HEK293 (cell line): ENCODE data around the gene KLF2.

ENCODE experiments used
- CTCF ChIA-PET: fragments of 350-600 bp; formaldehyde crosslinking; extraction: SDS; loops from one replicate; lab custom pipeline; 2021; ENCODE audit warnings: antibody characterized with exemption; lab: Yijun Ruan, JAX
- POLR2A ChIA-PET: fragments of 300-600 bp; formaldehyde crosslinking; extraction: SDS; loops from one replicate; lab custom pipeline; 2020; ENCODE audit warnings: antibody characterized with exemption, inconsistent platforms; lab: Yijun Ruan, JAX
- H3K27ac ChIP-seq: fragments of 200-500 bp; sonication (Bioruptor generic); 2 replicates; pipeline ENCODE4 v1.5.1; 2014; ENCODE audit warnings: low read depth, low read length, control low read depth, inconsistent platforms; ENCODE audit errors: extremely low read depth
- H3K36me3 ChIP-seq, 2 experiments: fragments of 200-500 bp in 1 of 2; sonication (Bioruptor generic) in 1 of 2; 1 replicate in 1 of 2; 2 replicates in 1 of 2; pipeline ENCODE4 v1.5.1; 2014 to 2017; ENCODE audit warnings: inconsistent platforms in 2 of 2, low read length in 2 of 2; ENCODE audit not compliant: control insufficient read depth in 2 of 2, insufficient read depth in 1 of 2
- H3K4me1 ChIP-seq: fragments of 200-500 bp; sonication (Bioruptor generic); 2 replicates; pipeline ENCODE4 v1.5.1; 2014; ENCODE audit warnings: mild to moderate bottlenecking, low read length, inconsistent platforms; ENCODE audit not compliant: control insufficient read depth, insufficient read depth
- H3K4me3 ChIP-seq: 2 replicates; pipeline ENCODE4 v1.5.1; 2011; ENCODE audit warnings: low read depth, mild to moderate bottlenecking, control low read depth, low read length, moderate library complexity
- H3K9me3 ChIP-seq: fragments of 200-500 bp; sonication (Bioruptor generic); 2 replicates; pipeline ENCODE4 v1.5.1; 2014; ENCODE audit warnings: low read depth, low read length, inconsistent platforms; ENCODE audit not compliant: control insufficient read depth, insufficient read depth
- KLF1 ChIP-seq: fragments of 450-650 bp; formaldehyde crosslinking; IDR thresholded peaks from 2 replicates; pipeline ENCODE4 v1.5.1; 2016; ENCODE audit warnings: missing biosample characterization, missing genetic modification characterization
- SP3 ChIP-seq: fragments of 450-650 bp; formaldehyde crosslinking; IDR thresholded peaks from 2 replicates; pipeline ENCODE4 v1.5.1; 2016; ENCODE audit warnings: missing biosample characterization, missing genetic modification characterization
- TCF7L2 ChIP-seq: IDR thresholded peaks from 2 replicates; pipeline ENCODE4 v1.6.1; 2011; ENCODE audit warnings: low read depth, mild to moderate bottlenecking, inconsistent platforms, low read length, moderate library complexity, borderline replicate concordance
- TRIM28 ChIP-seq: IDR thresholded peaks from 2 replicates; pipeline ENCODE4 v1.6.1; 2011; ENCODE audit warnings: low read length, control low read depth, borderline replicate concordance
- ZNF10 ChIP-seq: fragments of 450-650 bp; formaldehyde crosslinking; IDR thresholded peaks from 2 replicates; pipeline ENCODE4 v1.5.1; 2017; ENCODE audit warnings: missing biosample characterization, missing genetic modification characterization
- ZNF146 ChIP-seq: fragments of 450-650 bp; formaldehyde crosslinking; IDR thresholded peaks from 2 replicates; pipeline ENCODE4 v1.5.1; 2016; ENCODE audit warnings: missing biosample characterization, missing genetic modification characterization
- ZNF2 ChIP-seq: fragments of 450-650 bp; formaldehyde crosslinking; IDR thresholded peaks from 2 replicates; pipeline ENCODE4 v1.5.1; 2016; ENCODE audit warnings: missing biosample characterization, missing genetic modification characterization
- ZNF350 ChIP-seq: fragments of 450-650 bp; formaldehyde crosslinking; IDR thresholded peaks from 2 replicates; pipeline ENCODE4 v1.5.0; 2017; ENCODE audit warnings: missing biosample characterization, mild to moderate bottlenecking, missing genetic modification characterization
- ZNF423 ChIP-seq: fragments of 450-650 bp; formaldehyde crosslinking; IDR thresholded peaks from 2 replicates; pipeline ENCODE4 v1.5.1; 2016; ENCODE audit warnings: missing biosample characterization, missing genetic modification characterization
- ZNF558 ChIP-seq: fragments of 450-650 bp; formaldehyde crosslinking; IDR thresholded peaks from 2 replicates; pipeline ENCODE4 v1.5.1; 2016; ENCODE audit warnings: missing biosample characterization, missing genetic modification characterization
- ZNF585B ChIP-seq: fragments of 450-650 bp; formaldehyde crosslinking; IDR thresholded peaks from 2 replicates; pipeline ENCODE4 v1.5.1; 2016; ENCODE audit warnings: missing biosample characterization, missing genetic modification characterization
- ZNF596 ChIP-seq: fragments of 450-650 bp; IDR thresholded peaks from 2 replicates; pipeline ENCODE4 v1.5.0; 2018; ENCODE audit warnings: missing biosample characterization, mild to moderate bottlenecking, missing genetic modification characterization, moderate library complexity
- ZNF701 ChIP-seq: fragments of 450-650 bp; formaldehyde crosslinking; IDR thresholded peaks from 2 replicates; pipeline ENCODE4 v1.5.1; 2016; ENCODE audit warnings: missing biosample characterization, missing genetic modification characterization
- ZNF792 ChIP-seq: fragments of 450-650 bp; formaldehyde crosslinking; IDR thresholded peaks from 2 replicates; pipeline ENCODE4 v1.5.1; 2016; ENCODE audit warnings: missing biosample characterization, missing genetic modification characterization
- TF ChIP-seq, protein P1 (sequence below): fragments of 450-650 bp; formaldehyde crosslinking; IDR thresholded peaks from 2 replicates; pipeline ENCODE4 v1.5.1; 2016; ENCODE audit warnings: missing biosample characterization, missing genetic modification characterization
- TF ChIP-seq, protein P2 (sequence below): fragments of 450-650 bp; formaldehyde crosslinking; IDR thresholded peaks from 2 replicates; pipeline ENCODE4 v1.5.1; 2016; ENCODE audit warnings: missing biosample characterization, missing genetic modification characterization
- TF ChIP-seq, protein P3 (sequence below): fragments of 450-650 bp; formaldehyde crosslinking; IDR thresholded peaks from 2 replicates; pipeline ENCODE4 v1.5.1; 2017; ENCODE audit warnings: missing biosample characterization, missing genetic modification characterization
- TF ChIP-seq, protein P4 (sequence below): fragments of 450-650 bp; formaldehyde crosslinking; IDR thresholded peaks from 2 replicates; pipeline ENCODE4 v1.5.1; 2016; ENCODE audit warnings: missing biosample characterization, missing genetic modification characterization

Gene KLF2

DNA sequence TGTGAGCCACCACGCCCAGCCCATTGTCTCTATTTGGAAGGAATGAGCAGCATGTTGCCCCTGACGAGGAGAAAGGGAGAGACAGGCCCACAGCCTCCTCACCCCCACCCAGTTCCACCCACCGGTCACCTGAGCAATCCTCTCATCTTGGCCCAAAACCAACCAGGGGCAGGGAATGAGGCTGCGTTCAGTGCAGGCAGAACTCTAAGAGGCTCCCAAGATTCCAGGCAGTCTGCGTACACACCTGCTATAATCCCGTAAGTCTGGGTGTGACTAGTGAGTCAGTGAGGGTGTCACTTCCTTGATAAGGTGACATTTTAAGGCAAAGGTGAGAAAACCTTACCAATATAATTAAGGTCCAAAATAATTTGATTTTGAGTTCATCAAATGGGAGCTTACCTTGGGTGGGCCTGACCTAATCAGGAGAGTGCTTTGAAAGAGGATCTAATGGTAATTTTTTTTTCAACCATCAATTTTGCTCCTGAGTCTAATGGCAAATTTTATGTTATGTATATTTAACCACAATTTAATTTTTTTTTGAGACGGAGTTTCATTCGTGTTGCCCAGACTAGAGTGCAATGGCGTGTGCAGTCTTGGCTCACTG is 26.9 kb upstream of the KLF2 start:
- TF ChIP-seq ZNF10 (tag by site-specific recombination) (peak; percentile 98), KLF1 (tag by site-specific recombination) (0 out of 2 replicates have a peak, but pooled peaks have one; percentile 32), ZNF596 (tag by site-specific recombination) (no peak), ZNF558 (tag by site-specific recombination) (no peak)
- ChIA-PET CTCF (no interaction called here), POLR2A (no interaction called here)
- Histone ChIP-seq H3K4me1 (peaks cover 8% of the 10 kb centered on the region; the same call in 1 of the 2 replicates), H3K27ac (no peak overlapping the region), H3K4me3 (no peak overlapping the region), H3K9me3 (no peaks in the 10 kb centered on the region), H3K36me3 (no peaks in the 10 kb centered on the region)

DNA sequence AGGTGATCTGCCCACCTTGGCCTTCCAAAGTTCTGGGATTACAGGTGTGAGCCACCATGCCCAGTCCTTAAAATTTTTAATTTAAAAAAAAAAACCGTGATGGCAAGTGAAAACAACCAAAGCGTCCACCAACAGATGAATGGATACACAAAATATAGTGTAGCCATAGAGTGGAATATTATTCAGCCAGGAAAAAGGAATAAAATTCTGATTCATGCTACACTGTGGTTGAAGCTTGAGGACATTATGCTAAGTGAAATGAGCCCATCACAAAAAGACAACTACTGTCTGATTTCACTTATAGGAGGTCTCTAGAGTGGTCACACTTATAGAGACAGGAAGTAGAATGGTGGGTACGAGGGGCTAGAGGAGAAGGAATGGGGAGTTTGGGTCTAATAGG is 26.3 kb upstream of the KLF2 start:
- POLR2A ChIA-PET = no interaction called here
- H3K36me3 ChIP-seq = no peaks in the 10 kb centered on the region
- CTCF ChIA-PET = no interaction called here
- no peak overlapping the region for H3K27ac ChIP-seq
- no peaks in the 10 kb centered on the region for H3K9me3 ChIP-seq
- H3K4me3 ChIP-seq = no peak overlapping the region
- H3K4me1 ChIP-seq = peaks cover 5% of the 10 kb centered on the region; the same call in 1 of the 2 replicates
- peak; percentile 98 for TF ChIP-seq ZNF146 (tag by site-specific recombination)
- TF ChIP-seq ZNF585B (tag by site-specific recombination) = no peak
- TF ChIP-seq, protein P1, sequence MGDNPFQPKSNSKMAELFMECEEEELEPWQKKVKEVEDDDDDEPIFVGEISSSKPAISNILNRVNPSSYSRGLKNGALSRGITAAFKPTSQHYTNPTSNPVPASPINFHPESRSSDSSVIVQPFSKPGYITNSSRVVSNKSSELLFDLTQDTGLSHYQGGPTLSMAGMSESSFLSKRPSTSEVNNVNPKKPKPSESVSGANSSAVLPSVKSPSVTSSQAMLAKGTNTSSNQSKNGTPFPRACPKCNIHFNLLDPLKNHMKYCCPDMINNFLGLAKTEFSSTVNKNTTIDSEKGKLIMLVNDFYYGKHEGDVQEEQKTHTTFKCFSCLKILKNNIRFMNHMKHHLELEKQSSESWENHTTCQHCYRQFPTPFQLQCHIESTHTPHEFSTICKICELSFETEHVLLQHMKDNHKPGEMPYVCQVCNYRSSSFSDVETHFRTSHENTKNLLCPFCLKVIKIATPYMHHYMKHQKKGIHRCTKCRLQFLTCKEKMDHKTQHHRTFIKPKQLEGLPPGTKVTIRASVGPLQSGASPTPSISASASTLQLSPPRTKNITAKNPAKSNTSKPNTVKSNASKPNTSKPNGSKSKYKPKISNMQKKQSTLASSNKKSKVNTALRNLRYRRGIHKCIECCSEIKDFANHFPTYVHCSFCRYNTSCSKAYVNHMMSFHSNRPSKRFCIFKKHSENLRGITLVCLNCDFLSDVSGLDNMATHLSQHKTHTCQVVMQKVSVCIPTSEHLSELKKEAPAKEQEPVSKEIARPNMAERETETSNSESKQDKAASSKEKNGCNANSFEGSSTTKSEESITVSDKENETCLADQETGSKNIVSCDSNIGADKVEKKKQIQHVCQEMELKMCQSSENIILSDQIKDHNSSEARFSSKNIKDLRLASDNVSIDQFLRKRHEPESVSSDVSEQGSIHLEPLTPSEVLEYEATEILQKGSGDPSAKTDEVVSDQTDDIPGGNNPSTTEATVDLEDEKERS (tag by site-specific recombination) = peak; percentile 74; the same call in 1 of the 2 replicates
- TF ChIP-seq, protein P2, sequence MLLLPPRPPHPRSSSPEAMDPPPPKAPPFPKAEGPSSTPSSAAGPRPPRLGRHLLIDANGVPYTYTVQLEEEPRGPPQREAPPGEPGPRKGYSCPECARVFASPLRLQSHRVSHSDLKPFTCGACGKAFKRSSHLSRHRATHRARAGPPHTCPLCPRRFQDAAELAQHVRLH (tag by site-specific recombination) = peak; percentile 42; the same call in 1 of the 2 replicates
- TF ChIP-seq ZNF2 (tag by site-specific recombination) = no peak

DNA sequence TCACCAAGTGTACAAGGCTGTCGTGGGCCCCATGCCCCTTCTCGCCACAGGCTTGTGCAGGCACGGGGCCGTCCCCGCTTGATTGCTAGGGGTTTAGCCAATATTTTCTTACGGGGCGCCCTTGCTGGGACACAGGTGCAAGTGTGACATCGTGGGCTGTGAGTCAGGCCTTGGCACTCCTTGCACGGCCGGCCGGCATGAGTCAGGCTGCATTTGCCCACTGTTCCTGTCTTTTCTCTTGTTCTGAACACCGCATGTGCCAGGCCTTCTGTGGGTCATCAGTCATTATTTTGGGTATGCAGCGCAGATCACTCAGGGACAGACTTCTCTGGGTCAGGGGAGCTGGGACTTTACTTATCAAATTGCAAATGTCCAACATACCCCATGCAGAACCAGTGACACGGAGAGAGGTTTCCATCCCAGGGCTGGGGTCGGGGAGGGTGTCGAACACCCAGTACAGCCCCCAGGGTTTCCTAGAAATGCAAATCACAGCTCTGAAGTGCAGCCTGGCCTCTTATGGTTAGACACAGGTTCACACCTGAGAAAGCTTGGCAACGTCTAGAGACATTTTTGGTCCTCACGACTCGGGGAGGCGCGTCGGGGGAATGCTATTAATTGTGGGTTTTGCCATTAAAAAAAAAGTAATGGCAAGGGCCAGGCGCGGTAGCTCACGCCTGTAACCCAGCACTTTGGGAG is 22.5 kb upstream of the KLF2 start:
- no peaks in the 10 kb centered on the region for H3K9me3 ChIP-seq
- no peaks in the 10 kb centered on the region for H3K36me3 ChIP-seq
- no peaks in the 10 kb centered on the region for H3K4me1 ChIP-seq
- H3K27ac ChIP-seq = no peak overlapping the region
- H3K4me3 ChIP-seq = no peak overlapping the region
- TF ChIP-seq TCF7L2 (no peak), ZNF423 (tag by site-specific recombination) (no peak), SP3 (tag by site-specific recombination) (no peak), ZNF792 (tag by site-specific recombination) (no peak), ZNF701 (no peak), ZNF350 (no peak), TRIM28 (no peak)
- TF ChIP-seq, protein P3, sequence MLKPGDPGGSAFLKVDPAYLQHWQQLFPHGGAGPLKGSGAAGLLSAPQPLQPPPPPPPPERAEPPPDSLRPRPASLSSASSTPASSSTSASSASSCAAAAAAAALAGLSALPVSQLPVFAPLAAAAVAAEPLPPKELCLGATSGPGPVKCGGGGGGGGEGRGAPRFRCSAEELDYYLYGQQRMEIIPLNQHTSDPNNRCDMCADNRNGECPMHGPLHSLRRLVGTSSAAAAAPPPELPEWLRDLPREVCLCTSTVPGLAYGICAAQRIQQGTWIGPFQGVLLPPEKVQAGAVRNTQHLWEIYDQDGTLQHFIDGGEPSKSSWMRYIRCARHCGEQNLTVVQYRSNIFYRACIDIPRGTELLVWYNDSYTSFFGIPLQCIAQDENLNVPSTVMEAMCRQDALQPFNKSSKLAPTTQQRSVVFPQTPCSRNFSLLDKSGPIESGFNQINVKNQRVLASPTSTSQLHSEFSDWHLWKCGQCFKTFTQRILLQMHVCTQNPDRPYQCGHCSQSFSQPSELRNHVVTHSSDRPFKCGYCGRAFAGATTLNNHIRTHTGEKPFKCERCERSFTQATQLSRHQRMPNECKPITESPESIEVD (tag by site-specific recombination) = no peak
- TF ChIP-seq, protein P4, sequence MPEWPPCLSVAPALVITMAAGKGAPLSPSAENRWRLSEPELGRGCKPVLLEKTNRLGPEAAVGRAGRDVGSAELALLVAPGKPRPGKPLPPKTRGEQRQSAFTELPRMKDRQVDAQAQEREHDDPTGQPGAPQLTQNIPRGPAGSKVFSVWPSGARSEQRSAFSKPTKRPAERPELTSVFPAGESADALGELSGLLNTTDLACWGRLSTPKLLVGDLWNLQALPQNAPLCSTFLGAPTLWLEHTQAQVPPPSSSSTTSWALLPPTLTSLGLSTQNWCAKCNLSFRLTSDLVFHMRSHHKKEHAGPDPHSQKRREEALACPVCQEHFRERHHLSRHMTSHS (tag by site-specific recombination) = no peak
- POLR2A ChIA-PET = interaction anchor here (0.7 kb wide), 1 partner anchor 104 kb away, joined by 3 read pairs; the partner anchor contains the start of gene AP1M1
- CTCF ChIA-PET = no interaction called here
